ENCODE measurements around the gene C4orf17. TPM values are rescaled to one million over a fixed set of nuclear protein-coding genes. Genes with fewer than 3 reads are reported as not detected.

Gene C4orf17
- total RNA-seq, 1 donor from 2014 or later, result not detected

Other genes with a start within 250 kb of the C4orf17 start
- not detected in 2 replicates for gene ADH1A, start 220.0 kb upstream of the C4orf17 start, total RNA-seq
- gene ADH1B, start 189.6 kb upstream of the C4orf17 start, total RNA-seq, result not detected in 2 replicates
- gene ADH1C, start 158.3 kb upstream of the C4orf17 start, total RNA-seq, result not detected in 2 replicates
- gene ADH7, start 75.7 kb upstream of the C4orf17 start, total RNA-seq, result not detected in 2 replicates
- 7.2 and 10.9 TPM in 2 replicates for gene TRMT10A, start 53.0 kb downstream of the C4orf17 start, total RNA-seq
- gene MTTP, start 63.8 kb downstream of the C4orf17 start, total RNA-seq, result under 0.01 TPM in 1 of 2 replicates, not detected in the other
- not detected in 2 replicates for gene C4orf54, start 146.8 kb downstream of the C4orf17 start, total RNA-seq

Measured in pulmonary artery endothelial cell (primary cell).